Fibroblast of lung (primary cell): ENCODE results near the gene KCNE3. TPM values are rescaled to one million over a fixed set of nuclear protein-coding genes. Genes with fewer than 3 reads are reported as not detected.
A peak's percentile ranks its signal among the peaks of the same experiment; 100 is the strongest.

ENCODE experiments used
- DNase-seq, 2 donors: peaks; one replicate each; pipeline versions ENCODE4 v3.0.0 to v3.0.0-alpha.2; 2010; ENCODE audit warnings: low read depth in 2 of 2
- H2AFZ ChIP-seq: 2 replicates; pipeline ENCODE4 v1.5.1; 2012; ENCODE audit warnings: low read length, control low read depth, inconsistent platforms
- H3K27ac ChIP-seq: 2 replicates; pipeline ENCODE4 v1.5.1; 2011; ENCODE audit warnings: low read length, control low read depth; ENCODE audit not compliant: insufficient read depth
- H3K27me3 ChIP-seq: 2 replicates; pipeline ENCODE4 v1.5.1; 2011; ENCODE audit warnings: mild to moderate bottlenecking, low read length; ENCODE audit not compliant: control insufficient read depth, insufficient read depth
- H3K36me3 ChIP-seq: 2 replicates; pipeline ENCODE4 v1.5.1; 2011; ENCODE audit warnings: low read length; ENCODE audit not compliant: control insufficient read depth, insufficient read depth
- H3K4me1 ChIP-seq: 2 replicates; pipeline ENCODE4 v1.5.1; 2011; ENCODE audit warnings: low read length; ENCODE audit not compliant: control insufficient read depth, insufficient read depth; ENCODE audit errors: extremely low read depth
- H3K4me2 ChIP-seq: 2 replicates; pipeline ENCODE4 v1.5.1; 2011; ENCODE audit warnings: low read length, control low read depth; ENCODE audit not compliant: insufficient read depth; ENCODE audit errors: extremely low read depth
- H3K4me3 ChIP-seq, 4 experiments: fragments of 200-600 bp in 1 of 4; sonication (generic) in 1 of 4; replicated peaks in 1 of 4; 2 replicates each; pipeline ENCODE4 v1.5.1; 2011 to 2016; ENCODE audit warnings: low read length in 4 of 4, low read depth in 3 of 4, mild to moderate bottlenecking in 3 of 4, control low read depth in 2 of 4, inconsistent platforms in 1 of 4, mixed read lengths in 1 of 4; ENCODE audit not compliant: insufficient read depth in 1 of 4; ENCODE audit errors: control extremely low read depth in 1 of 4
- H3K79me2 ChIP-seq: 2 replicates; pipeline ENCODE4 v1.5.1; 2012; ENCODE audit warnings: mild to moderate bottlenecking, low read length, inconsistent platforms; ENCODE audit not compliant: control insufficient read depth, insufficient read depth
- H3K9ac ChIP-seq: 2 replicates; pipeline ENCODE4 v1.5.1; 2011; ENCODE audit warnings: mild to moderate bottlenecking, low read length, control low read depth; ENCODE audit not compliant: insufficient read depth
- H3K9me3 ChIP-seq: 2 replicates; pipeline ENCODE4 v1.5.1; 2012; ENCODE audit warnings: low read depth, low read length; ENCODE audit not compliant: control insufficient read depth, insufficient read depth
- H4K20me1 ChIP-seq: 2 replicates; pipeline ENCODE4 v1.5.1; 2011; ENCODE audit warnings: low read length; ENCODE audit not compliant: control insufficient read depth, insufficient read depth; ENCODE audit errors: extremely low read depth
- EZH2 ChIP-seq: IDR thresholded peaks from 2 replicates; pipeline ENCODE4 v1.5.1; 2012; ENCODE audit warnings: low read length, control low read depth, mild to moderate bottlenecking; ENCODE audit errors: missing control alignments
- polyA plus RNA-seq, 2 donors: library from polyadenylated mRNA; depleted of rRNA in 1 of 2; stranded (reverse) in 1 of 2; unstranded in 1 of 2; fragments of >200 nt; gene quantifications; 2 replicates each; pipeline ENCODE4 v1.2.1, GENCODE V29; 2011 to 2012; ENCODE audit warnings: missing spikeins in 1 of 2
- total RNA-seq: library from RNA; depleted of rRNA; stranded (reverse); fragments of >200 nt; gene quantifications from 2 replicates; pipeline ENCODE4 v1.2.1, GENCODE V29; 2014
- TF ChIP-seq, protein P1 (sequence below), 2 donors: IDR thresholded peaks in 1 of 2; conservative IDR thresholded peaks in 1 of 2; 1 replicate in 1 of 2; 2 replicates in 1 of 2; pipeline ENCODE4 v1.5.1; 2011 to 2012; ENCODE audit warnings: low read length in 2 of 2, control low read depth in 1 of 2, inconsistent platforms in 1 of 2, low read depth in 1 of 2, mild to moderate bottlenecking in 1 of 2

Gene KCNE3
- total and polyA plus RNA-seq, 2 donors (not counting 1 experiment from before 2014, with no cell fraction given), result 0.25 to 6.4 TPM

DNA sequence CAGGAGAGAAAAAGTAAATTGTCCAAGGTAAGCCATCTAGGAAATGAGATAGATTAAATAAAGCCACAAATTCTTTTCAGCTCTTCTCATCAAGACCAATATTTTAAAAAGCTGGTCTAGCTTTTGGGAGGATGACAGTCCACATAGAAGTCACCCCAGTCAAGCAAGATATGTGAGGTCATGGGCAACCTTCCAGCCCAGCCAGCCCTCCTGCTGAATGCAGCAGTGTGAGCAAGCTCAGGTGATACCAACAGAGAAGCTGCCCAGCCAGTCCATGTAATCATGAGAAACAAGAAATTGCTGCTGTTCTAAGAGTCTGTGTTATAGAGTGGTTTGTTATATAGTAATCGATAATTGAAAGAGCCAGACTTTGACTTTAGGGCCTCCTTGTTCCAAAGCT, 28.7 kb downstream of the KCNE3 start:
- H4K20me1 ChIP-seq, result no peaks in the 10 kb centered on the region
- no peak overlapping the region for H3K27ac ChIP-seq
- no peaks in the 10 kb centered on the region for H3K27me3 ChIP-seq
- H3K4me2 ChIP-seq, result no peak overlapping the region
- H3K4me1 ChIP-seq, result no peaks in the 10 kb centered on the region
- H3K9me3 ChIP-seq, result no peaks in the 10 kb centered on the region
- H3K4me3 ChIP-seq, result no peak overlapping the region
- H2AFZ ChIP-seq, result no peak overlapping the region
- H3K9ac ChIP-seq, result no peak overlapping the region
- no peak for DNase-seq
- no peak for TF ChIP-seq EZH2
- TF ChIP-seq, protein P1, sequence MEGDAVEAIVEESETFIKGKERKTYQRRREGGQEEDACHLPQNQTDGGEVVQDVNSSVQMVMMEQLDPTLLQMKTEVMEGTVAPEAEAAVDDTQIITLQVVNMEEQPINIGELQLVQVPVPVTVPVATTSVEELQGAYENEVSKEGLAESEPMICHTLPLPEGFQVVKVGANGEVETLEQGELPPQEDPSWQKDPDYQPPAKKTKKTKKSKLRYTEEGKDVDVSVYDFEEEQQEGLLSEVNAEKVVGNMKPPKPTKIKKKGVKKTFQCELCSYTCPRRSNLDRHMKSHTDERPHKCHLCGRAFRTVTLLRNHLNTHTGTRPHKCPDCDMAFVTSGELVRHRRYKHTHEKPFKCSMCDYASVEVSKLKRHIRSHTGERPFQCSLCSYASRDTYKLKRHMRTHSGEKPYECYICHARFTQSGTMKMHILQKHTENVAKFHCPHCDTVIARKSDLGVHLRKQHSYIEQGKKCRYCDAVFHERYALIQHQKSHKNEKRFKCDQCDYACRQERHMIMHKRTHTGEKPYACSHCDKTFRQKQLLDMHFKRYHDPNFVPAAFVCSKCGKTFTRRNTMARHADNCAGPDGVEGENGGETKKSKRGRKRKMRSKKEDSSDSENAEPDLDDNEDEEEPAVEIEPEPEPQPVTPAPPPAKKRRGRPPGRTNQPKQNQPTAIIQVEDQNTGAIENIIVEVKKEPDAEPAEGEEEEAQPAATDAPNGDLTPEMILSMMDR (conservative IDR thresholded peaks at IDR 0.05 in 1 of 2, IDR thresholded peaks at IDR 0.05 in 1 of 2; ENCODE audit: low read depth in 1 of 2, low read length in 2 of 2), result no peak
- H3K36me3 ChIP-seq, result no peaks in the 10 kb centered on the region
- H3K79me2 ChIP-seq, result no peaks in the 10 kb centered on the region

DNA sequence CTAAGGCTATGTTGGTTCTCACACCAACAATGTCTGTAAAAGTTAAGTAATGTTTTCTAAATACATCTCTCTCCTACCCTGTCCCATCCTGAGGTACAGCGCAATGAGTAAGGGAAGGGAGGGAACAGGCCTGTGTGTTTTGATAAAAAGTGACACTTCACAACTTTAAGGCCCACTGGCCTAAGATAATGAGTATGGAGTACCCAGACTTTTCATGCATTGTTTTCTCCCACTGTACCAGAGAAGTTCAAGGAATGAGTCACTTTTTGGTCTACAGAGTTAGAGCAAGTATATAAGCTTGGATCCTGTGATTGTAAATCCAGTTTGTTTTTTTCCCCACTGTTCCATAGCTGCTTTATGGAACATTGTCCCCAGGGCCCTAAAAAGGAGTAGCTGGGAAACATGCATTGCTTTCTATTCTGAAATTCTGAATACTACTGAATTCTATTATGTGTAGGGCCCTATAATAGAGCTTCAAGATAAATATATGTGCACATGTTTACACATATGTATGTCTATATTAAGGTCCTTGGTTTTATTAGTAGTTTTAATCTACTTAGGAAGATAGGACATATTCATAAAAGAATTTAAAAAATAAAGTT, 29.8 kb downstream of the KCNE3 start:
- no peaks in the 10 kb centered on the region for H3K9me3 ChIP-seq
- H3K4me3 ChIP-seq, result no peak overlapping the region
- no peaks in the 10 kb centered on the region for H3K79me2 ChIP-seq
- H3K27me3 ChIP-seq, result no peaks in the 10 kb centered on the region
- no peak overlapping the region for H3K4me2 ChIP-seq
- H4K20me1 ChIP-seq, result no peaks in the 10 kb centered on the region
- H3K36me3 ChIP-seq, result no peaks in the 10 kb centered on the region
- H3K27ac ChIP-seq, result no peak overlapping the region
- DNase-seq, result peak in 1 of 2 donors; percentile 53
- TF ChIP-seq EZH2, result no peak
- TF ChIP-seq, protein P1 (conservative IDR thresholded peaks at IDR 0.05 in 1 of 2, IDR thresholded peaks at IDR 0.05 in 1 of 2; ENCODE audit: low read depth in 1 of 2, low read length in 2 of 2), result no peak
- H3K9ac ChIP-seq, result no peak overlapping the region
- H2AFZ ChIP-seq, result no peak overlapping the region
- H3K4me1 ChIP-seq, result no peaks in the 10 kb centered on the region

DNA sequence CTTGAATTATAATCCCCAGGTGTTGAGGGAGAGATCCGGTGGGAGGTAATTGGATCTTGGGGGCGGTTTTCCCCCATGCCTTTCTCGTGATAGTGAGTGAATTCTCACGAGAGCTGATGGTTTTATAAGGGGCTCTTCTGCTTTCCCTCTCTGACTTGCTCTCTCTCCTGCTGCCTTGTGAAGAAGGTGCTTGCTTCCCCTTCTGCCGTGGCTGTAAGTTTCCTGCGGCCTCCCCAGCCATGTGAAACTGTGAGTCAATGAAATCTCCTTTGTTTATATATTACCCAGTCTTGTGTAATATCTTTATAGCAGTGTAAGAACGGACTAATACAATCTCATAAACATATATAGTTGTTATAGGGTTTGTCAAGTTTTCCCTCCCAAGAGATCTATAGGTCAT, 32.8 kb downstream of the KCNE3 start:
- peak in 1 of 2 donors; percentile 53 for DNase-seq
- Histone ChIP-seq H3K9me3 (no peaks in the 10 kb centered on the region), H3K27me3 (no peaks in the 10 kb centered on the region), H4K20me1 (no peaks in the 10 kb centered on the region), H3K36me3 (no peaks in the 10 kb centered on the region), H3K27ac (no peak overlapping the region), H3K4me1 (no peaks in the 10 kb centered on the region), H3K79me2 (no peaks in the 10 kb centered on the region), H3K9ac (no peak overlapping the region), H2AFZ (no peak overlapping the region), H3K4me2 (no peak overlapping the region), H3K4me3 (no peak overlapping the region)
- TF ChIP-seq EZH2, result no peak
- TF ChIP-seq, protein P1 (conservative IDR thresholded peaks at IDR 0.05 in 1 of 2, IDR thresholded peaks at IDR 0.05 in 1 of 2; ENCODE audit: low read depth in 1 of 2, low read length in 2 of 2), result no peak
